K562 (cell line): ENCODE data around the gene PCDH9. TPM values are rescaled to one million over a fixed set of nuclear protein-coding genes. Genes with fewer than 3 reads are reported as not detected.

Source experiments
- ATAC-seq: fragments of 200-7000 bp; cut with Tn5 transposase; 3 replicates; pipeline ENCODE4 v1.9.1; 2020; ENCODE audit warnings: moderate library complexity
- BruUV-seq: library from RNA; stranded (reverse); fragments of 400-500 nt; replicated peaks from 2 replicates; lab custom pipeline; 2021; lab: Mats Ljungman, UMichigan
- CTCF ChIA-PET: fragments of 300-600 bp; formaldehyde crosslinking; extraction: SDS; loops from one replicate; lab custom pipeline; 2021; ENCODE audit warnings: low intra/inter-chr PET ratio; lab: Yijun Ruan, JAX
- POLR2A ChIA-PET: fragments of 300-600, 350-650 bp; sonication (Branson Sonifier 250); formaldehyde crosslinking; extraction: SDS; loops from one replicate; lab custom pipeline; 2021; ENCODE audit warnings: antibody characterized with exemption, inconsistent platforms; lab: Yijun Ruan, JAX
- DNase-seq, 4 experiments: peaks; one replicate each; pipeline versions ENCODE4 v3.0.0 to v3.0.0-alpha.2; 2011 to 2018; ENCODE audit warnings: low spot score in 3 of 4, mixed read lengths in 3 of 4; ENCODE audit errors: extremely low read depth in 1 of 4
- FAIRE-seq: peaks from 2 replicates; lab custom pipeline; 2011; peaks lifted over from hg19 to GRCh38; lab: Jason Lieb, UNC
- H2AFZ ChIP-seq: 2 replicates; pipeline ENCODE4 v1.6.0; 2011; ENCODE audit warnings: low read depth, low read length, control low read depth, inconsistent platforms
- H3K27ac ChIP-seq: fragments of 200-600 bp; 3 replicates; pipeline ENCODE4 v1.8.0; 2011; ENCODE audit warnings: low read depth, mild to moderate bottlenecking, control low read depth, inconsistent platforms, low read length, moderate library complexity, mixed read lengths; ENCODE audit errors: extremely low read depth
- H3K27me3 ChIP-seq, 2 experiments: fragments of 300-600 bp in 1 of 2; 2 replicates in 1 of 2; 3 replicates in 1 of 2; pipeline versions ENCODE4 v1.6.0 to v1.8.0; 2011; ENCODE audit warnings: inconsistent platforms in 2 of 2, low read length in 2 of 2, mild to moderate bottlenecking in 1 of 2, mixed read lengths in 1 of 2, moderate library complexity in 1 of 2; ENCODE audit not compliant: control insufficient read depth in 2 of 2, insufficient read depth in 2 of 2
- H3K36me3 ChIP-seq: fragments of 300-600 bp; 3 replicates; pipeline ENCODE4 v1.8.0; 2011; ENCODE audit warnings: mild to moderate bottlenecking, low read length, inconsistent platforms; ENCODE audit not compliant: control insufficient read depth, insufficient read depth
- H3K4me1 ChIP-seq, 2 experiments: fragments of 200-600 bp in 1 of 2; replicated peaks in 1 of 2; 2 replicates in 1 of 2; 3 replicates in 1 of 2; pipeline versions ENCODE4 v1.5.1 to v1.8.0; 2011; ENCODE audit warnings: inconsistent platforms in 2 of 2, low read length in 2 of 2, mild to moderate bottlenecking in 1 of 2, mixed read lengths in 1 of 2, moderate library complexity in 1 of 2; ENCODE audit not compliant: control insufficient read depth in 2 of 2, insufficient read depth in 2 of 2
- H3K4me2 ChIP-seq: 2 replicates; pipeline ENCODE4 v1.6.1; 2011; ENCODE audit warnings: low read length, control low read depth, inconsistent platforms, mixed read lengths; ENCODE audit not compliant: insufficient read depth
- H3K4me3 ChIP-seq: fragments of 200-600 bp; sonication (generic), shearing (Covaris generic); 2 replicates; pipeline ENCODE4 v1.5.1; 2016; ENCODE audit warnings: control low read depth, inconsistent platforms
- H3K79me2 ChIP-seq: fragments of 200-600 bp; 3 replicates; pipeline ENCODE4 v1.8.0; 2011; ENCODE audit warnings: low read length, inconsistent platforms; ENCODE audit not compliant: control insufficient read depth, insufficient read depth
- H3K9ac ChIP-seq, 2 experiments: 2 replicates each; pipeline versions ENCODE4 v1.6.0 to v1.6.1; 2011; ENCODE audit warnings: low read depth in 2 of 2, low read length in 2 of 2, control low read depth in 1 of 2, inconsistent platforms in 1 of 2, mild to moderate bottlenecking in 1 of 2, mixed read lengths in 1 of 2; ENCODE audit not compliant: insufficient read depth in 1 of 2
- H3K9me1 ChIP-seq: one replicate; pipeline ENCODE4 v1.6.0; 2011; ENCODE audit warnings: inconsistent platforms, mild to moderate bottlenecking, low read length, moderate library complexity; ENCODE audit not compliant: control insufficient read depth, insufficient read depth
- H3K9me3 ChIP-seq: replicated peaks from 2 replicates; pipeline ENCODE4 v1.5.1; 2011; ENCODE audit warnings: low read depth, low read length, inconsistent platforms; ENCODE audit not compliant: control insufficient read depth, insufficient read depth
- H4K20me1 ChIP-seq: replicated peaks from 2 replicates; pipeline ENCODE4 v1.6.1; 2011; ENCODE audit warnings: low read length, inconsistent platforms, mixed read lengths; ENCODE audit not compliant: control insufficient read depth, insufficient read depth
- GATA2 ChIP-seq: sonication (generic); formaldehyde crosslinking; IDR thresholded peaks from 2 replicates; pipeline ENCODE4 v1.4.0; 2020; ENCODE audit warnings: mild to moderate bottlenecking, missing genetic modification reagents
- PTTG1 ChIP-seq: fragments of 450-650 bp; IDR thresholded peaks from 2 replicates; pipeline ENCODE4 v1.6.1; 2016; ENCODE audit warnings: low read depth, mild to moderate bottlenecking, missing genetic modification characterization, missing compliant biosample characterization
- RAD21 ChIP-seq, 2 experiments: fragments of 250-450 bp in 1 of 2; fragments of 450-650 bp in 1 of 2; sonication (Bioruptor Pico) in 1 of 2; formaldehyde crosslinking in 1 of 2; IDR thresholded peaks in 1 of 2; conservative IDR thresholded peaks in 1 of 2; 2 replicates each; pipeline versions ENCODE4 v1.4.0 to v1.8.0; 2020 to 2022; ENCODE audit warnings: mild to moderate bottlenecking in 2 of 2, moderate library complexity in 1 of 2
- SP2 ChIP-seq: IDR thresholded peaks from 2 replicates; pipeline ENCODE4 v1.6.1; 2011; ENCODE audit warnings: mild to moderate bottlenecking, low read depth, low read length, moderate library complexity; ENCODE audit not compliant: poor library complexity, severe bottlenecking; ENCODE audit errors: extremely low read depth
- TCF7 ChIP-seq: sonication (generic); IDR thresholded peaks from 2 replicates; pipeline ENCODE4 v1.6.1; 2016; ENCODE audit warnings: antibody characterized with exemption, borderline replicate concordance
- WGBS: fragments of 100-300 bp; shearing (Covaris generic); methylation state at CpG from one replicate; pipeline ENCODE4 v1.1.6; 2016; ENCODE audit warnings: low coverage, mixed read lengths; ENCODE audit not compliant: insufficient coverage; ENCODE audit errors: missing lambda C conversion rate; 5-methylcytosine and 5-hydroxymethylcytosine counted together
- in situ Hi-C: fragments of 300-500 bp; cut with MboI; formaldehyde crosslinking; loops from 4 replicates; pipeline ENCODE4 v1.15.0; 2018; ENCODE audit warnings: inconsistent platforms, mixed read lengths
- intact Hi-C: fragments of 100-400 bp; cut with micrococcal nuclease; formaldehyde crosslinking; loops from 2 replicates; pipeline ENCODE4 v1.14.2; 2022
- polyA plus RNA-seq, 8 experiments: library from polyadenylated mRNA; depleted of rRNA in 4 of 8; stranded (reverse) in 5 of 8; unstranded in 3 of 8; fragments of >200 nt; fragmentation: Nextera tagmentation in 2 of 8; fragmentation: Illumina TruSeq in 1 of 8; extraction: Ambion mirVana in 2 of 8; extraction: Trizol in 1 of 8; gene quantifications; 2 replicates each; pipeline versions ENCODE4 v1.2.1 to v1.2.3, GENCODE V29; 2011 to 2014; ENCODE audit warnings: inconsistent platforms in 1 of 8, missing spikeins in 1 of 8
- total RNA-seq, 7 experiments: library from RNA; depleted of rRNA in 6 of 7; stranded (reverse); fragments of >200 nt in 6 of 7; fragmentation: Illumina TruSeq in 2 of 7; extraction: Trizol in 2 of 7; gene quantifications; 2 replicates each; pipeline versions ENCODE4 v1.2.1 to v1.2.3, GENCODE V29; 2011 to 2021; ENCODE audit warnings: low replicate concordance in 1 of 7

The PCDH9 gene
- total and polyA plus RNA-seq, 9 of the 15 experiments (the other 6 are each of a cell fraction or from before 2014, with no cell fraction given) = 1.1 to 6.7 (median 4.9) TPM

DNA sequence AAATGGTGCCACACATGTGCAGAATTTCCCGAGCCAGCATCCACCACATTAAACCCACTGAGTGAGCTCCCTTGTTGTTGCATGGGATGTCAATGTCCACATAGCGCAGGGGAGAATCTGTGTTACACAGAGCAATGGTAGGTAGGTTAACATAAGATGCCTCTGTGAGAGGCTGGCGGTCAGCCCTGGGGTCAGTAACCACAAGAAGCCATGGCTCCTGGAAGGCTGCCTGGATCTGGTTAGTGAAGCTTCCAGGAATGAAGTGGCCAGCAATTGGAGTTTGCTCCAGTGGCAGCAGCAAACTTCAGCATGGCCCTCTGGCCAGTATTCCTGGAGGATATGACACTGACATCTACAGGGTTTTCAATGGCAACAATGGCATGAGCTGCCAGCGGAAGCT is 37.0 kb upstream of the PCDH9 start:
- no peak for DNase-seq
- Histone ChIP-seq H3K27me3 (no peaks in the 10 kb centered on the region), H4K20me1 (no peaks in the 10 kb centered on the region), H3K9me3 (no peaks in the 10 kb centered on the region), H3K4me1 (no peaks in the 10 kb centered on the region), H3K4me2 (no peak overlapping the region), H3K36me3 (no peaks in the 10 kb centered on the region), H3K9me1 (no peaks in the 10 kb centered on the region), H3K79me2 (no peaks in the 10 kb centered on the region), H3K27ac (no peak overlapping the region), H3K4me3 (no peak overlapping the region), H3K9ac (no peak overlapping the region), H2AFZ (no peak overlapping the region)
- intact Hi-C loops (no loop called here), in situ Hi-C loops (no loop called here)
- ChIA-PET CTCF (no interaction called here), POLR2A (interaction anchor here (0.7 kb wide), 1 partner anchor 19 kb away, joined by 3 read pairs; no protein-coding TSS in a partner anchor)
- 8% methylated on average over 2 of the region's 4 CpGs for WGBS
- no peak for FAIRE-seq
- TF ChIP-seq GATA2 (CRISPR knock-in tag) = no peak
- no peak for TF ChIP-seq TCF7
- TF ChIP-seq PTTG1 (tag) = no peak
- ATAC-seq = no peak
- BruUV-seq = no TSS peak

DNA sequence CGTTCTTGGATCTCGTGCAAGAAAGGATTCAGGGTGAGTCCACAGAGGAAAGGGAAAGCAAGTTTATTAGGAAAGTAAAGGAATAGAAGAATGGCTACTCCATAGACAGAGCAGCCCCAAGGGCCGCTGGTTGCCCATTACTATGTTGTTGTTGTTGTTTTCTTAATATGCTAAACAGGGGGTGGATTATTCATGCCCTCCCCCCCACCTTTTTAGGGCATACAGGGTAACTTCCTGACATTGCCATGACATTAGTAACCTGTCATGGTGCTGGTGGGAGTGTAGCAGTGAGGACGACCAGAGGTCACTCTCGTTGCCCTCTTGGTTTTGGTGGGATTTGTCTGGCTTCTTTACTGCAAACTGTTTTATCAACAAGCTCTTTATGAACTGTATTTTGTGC is 29.1 kb upstream of the PCDH9 start:
- DNase-seq = no peak
- WGBS = 0% methylated on average over 5 of the region's 5 CpGs
- in situ Hi-C loops (no loop called here), intact Hi-C loops (no loop called here)
- H3K36me3 ChIP-seq = no peaks in the 10 kb centered on the region
- no peaks in the 10 kb centered on the region for H3K27me3 ChIP-seq
- no peaks in the 10 kb centered on the region for H3K4me1 ChIP-seq
- ChIA-PET POLR2A (no interaction called here), CTCF (no interaction called here)
- H3K79me2 ChIP-seq = no peaks in the 10 kb centered on the region
- H3K4me2 ChIP-seq = no peak overlapping the region
- BruUV-seq = no TSS peak
- H3K4me3 ChIP-seq = no peak overlapping the region
- H3K27ac ChIP-seq = no peak overlapping the region
- no peak overlapping the region for H2AFZ ChIP-seq
- H4K20me1 ChIP-seq = no peaks in the 10 kb centered on the region
- no peak; the same call in 2 of the 3 replicates for ATAC-seq
- H3K9ac ChIP-seq = no peak overlapping the region
- no peak for TF ChIP-seq SP2
- TF ChIP-seq RAD21 (CRISPR knock-in tag; conservative IDR thresholded peaks at IDR 0.05 in 1 of 2, IDR thresholded peaks at IDR 0.05 in 1 of 2) = peak in 1 of 2 experiments; percentile 31; a peak in 2 of 4 replicates
- H3K9me3 ChIP-seq = no peaks in the 10 kb centered on the region
- no peak for FAIRE-seq
- no peaks in the 10 kb centered on the region for H3K9me1 ChIP-seq
